Measurements from ENCODE around the gene SYNE1.
"Not testable (repeated sequence)": the region's sequence is repeated elsewhere in the genome, so short reads cannot be mapped to it uniquely, and the experiment has no call there.

The SYNE1 gene

GRCh38 chr6:152563177-152563576 lies 74.0 kb downstream of the SYNE1 start:
- no peak for DNase-seq (ENCODE audit: low spot score)

- DNase-seq (ENCODE audit: low spot score), result not testable (repeated sequence)
Measured at GRCh38 chr6:152558798-152559197, 78.4 kb downstream of the SYNE1 start.

GRCh38 chr6:152557502-152557901 lies 79.7 kb downstream of the SYNE1 start:
- DNase-seq (ENCODE audit: low spot score), result no peak

- DNase-seq (ENCODE audit: low spot score), result no peak
Measured at GRCh38 chr6:152554851-152555250, 82.3 kb downstream of the SYNE1 start.

- DNase-seq (ENCODE audit: low spot score), result peak; percentile 68
Measured at GRCh38 chr6:152552616-152553209, 84.4 kb downstream of the SYNE1 start.

- DNase-seq (ENCODE audit: low spot score), result no peak
Measured at GRCh38 chr6:152543519-152543918, 93.6 kb downstream of the SYNE1 start.

- no peak for DNase-seq (ENCODE audit: low spot score)
Measured at GRCh38 chr6:152540381-152540780, 96.8 kb downstream of the SYNE1 start.

- DNase-seq (ENCODE audit: low spot score), result no peak
Measured at GRCh38 chr6:152534541-152534940, 102.6 kb downstream of the SYNE1 start.

- DNase-seq (ENCODE audit: low spot score), result no peak
Measured at GRCh38 chr6:152532556-152533422, 104.4 kb downstream of the SYNE1 start.

GRCh38 chr6:152531659-152532058 lies 105.5 kb downstream of the SYNE1 start:
- no peak for DNase-seq (ENCODE audit: low spot score)

- DNase-seq (ENCODE audit: low spot score), result no peak
Measured at GRCh38 chr6:152529369-152529768, 107.8 kb downstream of the SYNE1 start.

GRCh38 chr6:152514120-152514519 lies 123.0 kb downstream of the SYNE1 start:
- not testable (repeated sequence) for DNase-seq (ENCODE audit: low spot score)

GRCh38 chr6:152509916-152510315 lies 127.2 kb downstream of the SYNE1 start:
- DNase-seq (ENCODE audit: low spot score), result no peak

GRCh38 chr6:152508477-152508876 lies 128.7 kb downstream of the SYNE1 start:
- no peak for DNase-seq (ENCODE audit: low spot score)

- DNase-seq (ENCODE audit: low spot score), result no peak
Measured at GRCh38 chr6:152503546-152503945, 133.6 kb downstream of the SYNE1 start.

GRCh38 chr6:152502421-152503188 lies 134.6 kb downstream of the SYNE1 start:
- no peak for DNase-seq (ENCODE audit: low spot score)

- DNase-seq (ENCODE audit: low spot score), result no peak
Measured at GRCh38 chr6:152499931-152500330, 137.2 kb downstream of the SYNE1 start.

- no peak for DNase-seq (ENCODE audit: low spot score)
Measured at GRCh38 chr6:152496731-152497130, 140.4 kb downstream of the SYNE1 start.

GRCh38 chr6:152495456-152495855 lies 141.7 kb downstream of the SYNE1 start:
- DNase-seq (ENCODE audit: low spot score), result not testable (repeated sequence)

- not testable (repeated sequence) for DNase-seq (ENCODE audit: low spot score)
Measured at GRCh38 chr6:152492281-152492680, 144.9 kb downstream of the SYNE1 start.

- not testable (repeated sequence) for DNase-seq (ENCODE audit: low spot score)
Measured at GRCh38 chr6:152491501-152491900, 145.7 kb downstream of the SYNE1 start.

- DNase-seq (ENCODE audit: low spot score), result not testable (repeated sequence)
Measured at GRCh38 chr6:152490971-152491378, 146.2 kb downstream of the SYNE1 start.

GRCh38 chr6:152484806-152485205 lies 152.4 kb downstream of the SYNE1 start:
- DNase-seq (ENCODE audit: low spot score), result no peak

Data from Ammon's horn (tissue), 1 donor.